ENCODE measurements around the gene HDDC3.
"Not testable (repeated sequence)": the region's sequence is repeated elsewhere in the genome, so short reads cannot be mapped to it uniquely, and the experiment has no call there.

Gene HDDC3

DNA sequence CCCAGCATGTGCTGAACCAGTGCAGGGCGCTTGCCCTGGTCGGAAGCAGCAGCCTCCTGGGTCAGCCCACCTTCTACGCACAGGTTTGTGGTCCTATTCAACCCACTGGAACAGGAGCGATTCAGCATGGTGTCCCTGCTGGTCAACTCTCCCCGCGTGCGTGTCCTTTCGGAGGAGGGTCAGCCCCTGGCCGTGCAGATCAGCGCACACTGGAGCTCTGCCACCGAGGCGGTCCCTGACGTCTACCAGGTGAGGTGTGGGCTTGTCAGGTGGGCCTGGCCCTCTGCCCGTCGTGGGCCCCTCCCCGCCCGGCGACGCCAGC, 21.1 kb downstream of the HDDC3 start:
- H3K4ac ChIP-seq (ENCODE audit: low read depth in 1 of 2, low read length in 2 of 2) = no peak overlapping the region
- H3K4me3 ChIP-seq (ENCODE audit: insufficient read depth in 1 of 2, low read depth in 1 of 2, low read length in 2 of 2) = no peak overlapping the region
- H3K36me3 ChIP-seq (ENCODE audit: control insufficient read depth in 1 of 2, insufficient read depth in 2 of 2, low read depth in 1 of 2, low read length in 2 of 2) = peaks cover 69 to 79% of the 10 kb centered on the region in 2 experiments
- H3K14ac ChIP-seq (ENCODE audit: low read length in 2 of 2) = no peak overlapping the region
- no peak overlapping the region for H2BK12ac ChIP-seq (ENCODE audit: low read length in 2 of 2)
- H2BK5ac ChIP-seq (ENCODE audit: low read depth, low read length, poor library complexity, severe bottlenecking) = no peak overlapping the region
- no peak overlapping the region for H3K18ac ChIP-seq (ENCODE audit: low read depth in 1 of 2, low read length in 2 of 2)
- 92% methylated on average over 19 of the region's 19 CpGs for WGBS
- no peak overlapping the region for H3K4me2 ChIP-seq (ENCODE audit: low read length, poor library complexity, severe bottlenecking)
- H3K9ac ChIP-seq (ENCODE audit: low read length) = no peak overlapping the region
- no peak for DNase-seq
- no peak overlapping the region for H4K8ac ChIP-seq (ENCODE audit: low read length)
- H3K27ac ChIP-seq (ENCODE audit: low read length, poor library complexity, severe bottlenecking) = no peak overlapping the region
- H2AK5ac ChIP-seq (ENCODE audit: low read length, severe bottlenecking) = no peak overlapping the region
- no peak overlapping the region for H4K91ac ChIP-seq (ENCODE audit: low read length)
- peaks cover 14% of the 10 kb centered on the region for H3K4me1 ChIP-seq (ENCODE audit: control insufficient read depth, insufficient read depth, low read depth, low read length)
- H3K27me3 ChIP-seq (ENCODE audit: control insufficient read depth in 1 of 2, insufficient read depth in 1 of 2, low read length in 2 of 2) = no peaks in the 10 kb centered on the region
- H2BK15ac ChIP-seq (ENCODE audit: low read depth, poor library complexity, severe bottlenecking) = no peak overlapping the region
- no peak overlapping the region for H3K23ac ChIP-seq (ENCODE audit: low read length in 2 of 2)
- H3K9me3 ChIP-seq (ENCODE audit: control insufficient read depth, low read length) = no peaks in the 10 kb centered on the region
- H3K79me1 ChIP-seq (replicated peaks; ENCODE audit: low read length, poor library complexity, severe bottlenecking) = no peaks in the 10 kb centered on the region
- H2AFZ ChIP-seq (ENCODE audit: low read depth, low read length) = no peak overlapping the region
- H2BK120ac ChIP-seq (ENCODE audit: low read depth, low read length) = no peak overlapping the region

DNA sequence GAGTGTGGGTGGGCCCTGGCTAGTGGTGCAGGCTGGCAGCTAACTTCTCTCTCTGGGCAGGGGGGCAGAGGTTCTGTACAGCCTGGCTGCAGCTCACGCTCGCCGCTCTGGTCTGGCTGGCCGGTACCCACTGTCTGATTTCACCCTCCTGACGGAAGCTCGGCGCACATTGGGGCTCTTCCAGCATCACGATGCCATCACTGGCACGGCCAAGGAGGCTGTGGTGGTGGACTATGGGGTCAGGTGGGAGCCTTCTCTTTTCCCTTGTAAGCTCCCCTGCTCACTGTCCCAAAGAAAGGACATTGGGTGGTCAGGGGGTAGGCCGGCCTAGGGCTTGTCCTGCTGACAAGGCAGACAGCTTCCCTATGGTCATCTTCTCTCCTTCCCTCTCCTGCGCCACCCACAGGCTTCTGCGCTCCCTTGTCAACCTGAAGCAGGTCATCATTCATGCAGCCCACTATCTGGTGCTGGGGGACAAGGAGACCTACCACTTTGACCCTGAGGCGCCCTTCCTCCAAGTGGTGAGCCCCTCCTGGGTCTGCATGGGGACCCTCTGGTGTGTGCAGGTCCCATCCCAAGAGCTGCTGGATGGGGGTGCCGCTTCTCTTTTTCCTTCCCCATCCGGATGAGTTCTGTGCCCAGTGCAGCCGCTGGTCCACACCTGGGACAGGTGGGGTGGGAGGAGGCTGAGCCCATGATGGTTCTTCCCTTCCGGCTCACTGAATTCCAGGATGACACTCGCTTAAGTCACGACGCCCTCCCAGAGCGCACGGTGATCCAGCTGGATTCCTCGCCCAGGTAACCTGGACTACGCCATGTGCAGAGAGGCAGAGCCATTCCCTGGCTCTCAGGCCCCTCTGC, 21.7 kb downstream of the HDDC3 start:
- Histone ChIP-seq H2BK15ac (ENCODE audit: low read depth, poor library complexity, severe bottlenecking) (no peak overlapping the region), H2AFZ (ENCODE audit: low read depth, low read length) (no peak overlapping the region), H2BK120ac (ENCODE audit: low read depth, low read length) (no peak overlapping the region), H4K8ac (ENCODE audit: low read length) (no peak overlapping the region), H3K27ac (ENCODE audit: low read length, poor library complexity, severe bottlenecking) (no peak overlapping the region), H3K4me3 (ENCODE audit: insufficient read depth in 1 of 2, low read depth in 1 of 2, low read length in 2 of 2) (no peak overlapping the region), H3K18ac (ENCODE audit: low read depth in 1 of 2, low read length in 2 of 2) (no peak overlapping the region), H3K79me1 (replicated peaks; ENCODE audit: low read length, poor library complexity, severe bottlenecking) (no peaks in the 10 kb centered on the region), H2BK5ac (ENCODE audit: low read depth, low read length, poor library complexity, severe bottlenecking) (no peak overlapping the region), H3K4ac (ENCODE audit: low read depth in 1 of 2, low read length in 2 of 2) (no peak overlapping the region), H3K23ac (ENCODE audit: low read length in 2 of 2) (no peak overlapping the region), H3K27me3 (ENCODE audit: control insufficient read depth in 1 of 2, insufficient read depth in 1 of 2, low read length in 2 of 2) (no peaks in the 10 kb centered on the region), H3K14ac (ENCODE audit: low read length in 2 of 2) (no peak overlapping the region), H3K4me1 (ENCODE audit: control insufficient read depth, insufficient read depth, low read depth, low read length) (peaks cover 9% of the 10 kb centered on the region), H2AK5ac (ENCODE audit: low read length, severe bottlenecking) (no peak overlapping the region), H3K4me2 (ENCODE audit: low read length, poor library complexity, severe bottlenecking) (no peak overlapping the region), H4K91ac (ENCODE audit: low read length) (no peak overlapping the region), H2BK12ac (ENCODE audit: low read length in 2 of 2) (no peak overlapping the region), H3K9ac (ENCODE audit: low read length) (no peak overlapping the region), H3K36me3 (ENCODE audit: control insufficient read depth in 1 of 2, insufficient read depth in 2 of 2, low read depth in 1 of 2, low read length in 2 of 2) (peaks cover 72 to 79% of the 10 kb centered on the region in 2 experiments), H3K9me3 (ENCODE audit: control insufficient read depth, low read length) (no peaks in the 10 kb centered on the region)
- DNase-seq = no peak
- 97% methylated on average over 24 of the region's 24 CpGs for WGBS

DNA sequence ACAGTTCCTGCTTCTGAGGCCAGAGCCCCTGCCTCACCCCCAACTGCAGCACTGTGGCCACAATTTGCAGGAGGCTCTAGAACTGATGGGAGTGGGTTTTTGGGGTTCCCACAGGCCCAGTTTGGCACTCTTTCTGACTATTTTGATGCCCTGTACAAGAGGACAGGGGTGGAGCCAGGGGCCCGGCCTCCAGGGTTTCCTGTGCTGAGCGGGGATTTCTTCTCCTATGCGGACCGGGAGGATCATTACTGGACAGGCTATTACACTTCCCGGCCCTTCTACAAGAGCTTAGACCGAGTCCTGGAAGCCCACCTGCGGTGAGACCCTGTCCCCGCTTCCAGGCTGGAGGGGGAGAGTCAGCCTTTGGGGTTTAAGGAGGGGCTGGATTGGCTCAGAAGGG, 22.4 kb downstream of the HDDC3 start:
- Histone ChIP-seq H3K4ac (ENCODE audit: low read depth in 1 of 2, low read length in 2 of 2) (no peak overlapping the region), H3K4me2 (ENCODE audit: low read length, poor library complexity, severe bottlenecking) (no peak overlapping the region), H2BK5ac (ENCODE audit: low read depth, low read length, poor library complexity, severe bottlenecking) (no peak overlapping the region), H3K9me3 (ENCODE audit: control insufficient read depth, low read length) (no peaks in the 10 kb centered on the region), H2AK5ac (ENCODE audit: low read length, severe bottlenecking) (no peak overlapping the region), H3K79me1 (replicated peaks; ENCODE audit: low read length, poor library complexity, severe bottlenecking) (peaks cover 5% of the 10 kb centered on the region), H3K4me1 (ENCODE audit: control insufficient read depth, insufficient read depth, low read depth, low read length) (peaks cover 3% of the 10 kb centered on the region), H3K18ac (ENCODE audit: low read depth in 1 of 2, low read length in 2 of 2) (no peak overlapping the region), H4K8ac (ENCODE audit: low read length) (no peak overlapping the region), H2BK15ac (ENCODE audit: low read depth, poor library complexity, severe bottlenecking) (no peak overlapping the region), H3K4me3 (ENCODE audit: insufficient read depth in 1 of 2, low read depth in 1 of 2, low read length in 2 of 2) (no peak overlapping the region), H4K91ac (ENCODE audit: low read length) (no peak overlapping the region), H3K14ac (ENCODE audit: low read length in 2 of 2) (no peak overlapping the region), H3K27me3 (ENCODE audit: control insufficient read depth in 1 of 2, insufficient read depth in 1 of 2, low read length in 2 of 2) (no peaks in the 10 kb centered on the region), H3K9ac (ENCODE audit: low read length) (no peak overlapping the region), H2AFZ (ENCODE audit: low read depth, low read length) (no peak overlapping the region), H2BK12ac (ENCODE audit: low read length in 2 of 2) (no peak overlapping the region), H3K23ac (ENCODE audit: low read length in 2 of 2) (no peak overlapping the region), H2BK120ac (ENCODE audit: low read depth, low read length) (no peak overlapping the region), H3K36me3 (ENCODE audit: control insufficient read depth in 1 of 2, insufficient read depth in 2 of 2, low read depth in 1 of 2, low read length in 2 of 2) (peaks cover 79% of the 10 kb centered on the region in 2 experiments), H3K27ac (ENCODE audit: low read length, poor library complexity, severe bottlenecking) (no peak overlapping the region)
- DNase-seq = no peak
- 98% methylated on average over 8 of the region's 8 CpGs for WGBS

DNA sequence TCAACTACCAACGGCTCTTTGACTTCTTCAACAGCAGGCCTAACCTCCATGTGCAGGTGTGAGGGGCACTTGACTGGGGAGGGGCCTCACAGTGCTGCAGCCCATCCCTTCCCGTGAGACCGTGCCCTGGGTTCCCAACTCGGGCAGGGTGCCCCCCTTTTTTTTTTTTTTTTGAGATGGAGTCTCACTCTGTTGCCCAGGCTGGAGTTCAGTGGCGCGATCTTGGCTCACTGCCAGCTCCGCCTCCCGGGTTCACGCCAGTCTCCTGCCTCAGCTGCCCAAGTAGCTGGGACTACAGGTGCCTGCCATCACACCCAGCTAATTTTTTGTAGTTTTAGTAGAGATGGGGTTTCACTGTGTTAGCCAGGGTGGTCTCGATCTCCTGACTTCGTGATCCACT, 22.9 kb downstream of the HDDC3 start:
- peaks cover 77 to 79% of the 10 kb centered on the region in 2 experiments for H3K36me3 ChIP-seq (ENCODE audit: control insufficient read depth in 1 of 2, insufficient read depth in 2 of 2, low read depth in 1 of 2, low read length in 2 of 2)
- H3K9ac ChIP-seq (ENCODE audit: low read length); H2AFZ ChIP-seq (ENCODE audit: low read depth, low read length); H3K4me3 ChIP-seq (ENCODE audit: insufficient read depth in 1 of 2, low read depth in 1 of 2, low read length in 2 of 2); H3K4me2 ChIP-seq (ENCODE audit: low read length, poor library complexity, severe bottlenecking); H4K91ac ChIP-seq (ENCODE audit: low read length); H3K79me1 ChIP-seq (replicated peaks; ENCODE audit: low read length, poor library complexity, severe bottlenecking); H3K27ac ChIP-seq (ENCODE audit: low read length, poor library complexity, severe bottlenecking); H3K9me3 ChIP-seq (ENCODE audit: control insufficient read depth, low read length); H3K4me1 ChIP-seq (ENCODE audit: control insufficient read depth, insufficient read depth, low read depth, low read length); H3K18ac ChIP-seq (ENCODE audit: low read depth in 1 of 2, low read length in 2 of 2); H2BK120ac ChIP-seq (ENCODE audit: low read depth, low read length); H3K4ac ChIP-seq (ENCODE audit: low read depth in 1 of 2, low read length in 2 of 2); H2BK5ac ChIP-seq (ENCODE audit: low read depth, low read length, poor library complexity, severe bottlenecking); H3K27me3 ChIP-seq (ENCODE audit: control insufficient read depth in 1 of 2, insufficient read depth in 1 of 2, low read length in 2 of 2); H2BK12ac ChIP-seq (ENCODE audit: low read length in 2 of 2); H3K14ac ChIP-seq (ENCODE audit: low read length in 2 of 2); H3K23ac ChIP-seq (ENCODE audit: low read length in 2 of 2); H2AK5ac ChIP-seq (ENCODE audit: low read length, severe bottlenecking); H2BK15ac ChIP-seq (ENCODE audit: low read depth, poor library complexity, severe bottlenecking); H4K8ac ChIP-seq (ENCODE audit: low read length); DNase-seq: not testable (repeated sequence)
- 96% methylated on average over 9 of the region's 11 CpGs for WGBS

All from mesenchymal stem cell (in vitro differentiated cells and primary cell).